A549 (cell line): ENCODE results near the gene LHX4.

Experiments used
- JUN ChIP-seq, 2 experiments: fragments of >200 bp; sonication (Bioruptor Twin); formaldehyde crosslinking; IDR thresholded peaks; 2 replicates in 1 of 2; 3 replicates in 1 of 2; pipeline ENCODE4 v1.6.1; 2016 to 2017
- KDM1A ChIP-seq: fragments of 200-600 bp; sonication (generic); IDR thresholded peaks from 2 replicates; pipeline ENCODE4 v1.6.1; 2016; ENCODE audit warnings: low read depth, mild to moderate bottlenecking
- MAFK ChIP-seq: fragments of 450-650 bp; IDR thresholded peaks from 2 replicates; pipeline ENCODE4 v1.6.1; 2014; ENCODE audit not compliant: partially characterized antibody
- TF ChIP-seq, protein P1 (sequence below): fragments of >200 bp; sonication (Bioruptor Twin); formaldehyde crosslinking; IDR thresholded peaks from 3 replicates; pipeline ENCODE4 v1.5.1; 2016
- TF ChIP-seq, protein P2 (sequence below): IDR thresholded peaks from 2 replicates; pipeline ENCODE4 v1.6.1; 2012

DNA sequence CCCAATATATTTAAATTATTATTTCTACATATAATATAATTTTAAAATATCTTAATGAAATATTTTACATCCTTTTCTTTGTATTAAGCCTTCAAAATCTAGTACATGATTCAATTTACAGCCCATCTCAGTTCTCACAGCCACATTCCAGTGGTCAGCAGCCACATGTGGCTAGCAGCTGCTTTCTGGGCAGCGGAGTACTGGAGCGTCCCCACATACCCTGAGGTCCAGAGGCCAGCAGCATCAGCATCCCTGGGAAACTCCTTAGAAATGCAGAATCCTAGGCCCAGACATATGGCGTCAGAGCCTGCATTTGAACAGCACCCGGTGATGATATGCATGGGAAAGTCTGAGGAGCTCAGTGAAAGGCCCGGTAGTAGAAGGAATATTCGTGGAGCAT is 8.6 kb upstream of the LHX4 start:
- TF ChIP-seq, protein P1, sequence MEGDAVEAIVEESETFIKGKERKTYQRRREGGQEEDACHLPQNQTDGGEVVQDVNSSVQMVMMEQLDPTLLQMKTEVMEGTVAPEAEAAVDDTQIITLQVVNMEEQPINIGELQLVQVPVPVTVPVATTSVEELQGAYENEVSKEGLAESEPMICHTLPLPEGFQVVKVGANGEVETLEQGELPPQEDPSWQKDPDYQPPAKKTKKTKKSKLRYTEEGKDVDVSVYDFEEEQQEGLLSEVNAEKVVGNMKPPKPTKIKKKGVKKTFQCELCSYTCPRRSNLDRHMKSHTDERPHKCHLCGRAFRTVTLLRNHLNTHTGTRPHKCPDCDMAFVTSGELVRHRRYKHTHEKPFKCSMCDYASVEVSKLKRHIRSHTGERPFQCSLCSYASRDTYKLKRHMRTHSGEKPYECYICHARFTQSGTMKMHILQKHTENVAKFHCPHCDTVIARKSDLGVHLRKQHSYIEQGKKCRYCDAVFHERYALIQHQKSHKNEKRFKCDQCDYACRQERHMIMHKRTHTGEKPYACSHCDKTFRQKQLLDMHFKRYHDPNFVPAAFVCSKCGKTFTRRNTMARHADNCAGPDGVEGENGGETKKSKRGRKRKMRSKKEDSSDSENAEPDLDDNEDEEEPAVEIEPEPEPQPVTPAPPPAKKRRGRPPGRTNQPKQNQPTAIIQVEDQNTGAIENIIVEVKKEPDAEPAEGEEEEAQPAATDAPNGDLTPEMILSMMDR, result no peak
- TF ChIP-seq KDM1A (no peak), JUN (IDR thresholded peaks at IDR 0.05) (no peak), MAFK (no peak)
- TF ChIP-seq, protein P2, sequence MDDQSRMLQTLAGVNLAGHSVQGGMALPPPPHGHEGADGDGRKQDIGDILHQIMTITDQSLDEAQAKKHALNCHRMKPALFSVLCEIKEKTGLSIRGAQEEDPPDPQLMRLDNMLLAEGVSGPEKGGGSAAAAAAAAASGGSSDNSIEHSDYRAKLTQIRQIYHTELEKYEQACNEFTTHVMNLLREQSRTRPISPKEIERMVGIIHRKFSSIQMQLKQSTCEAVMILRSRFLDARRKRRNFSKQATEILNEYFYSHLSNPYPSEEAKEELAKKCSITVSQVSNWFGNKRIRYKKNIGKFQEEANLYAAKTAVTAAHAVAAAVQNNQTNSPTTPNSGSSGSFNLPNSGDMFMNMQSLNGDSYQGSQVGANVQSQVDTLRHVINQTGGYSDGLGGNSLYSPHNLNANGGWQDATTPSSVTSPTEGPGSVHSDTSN, result no peak
